HG03439 (cell line): ENCODE measurements around the gene GMEB1.
"Not testable (repeated sequence)": the region's sequence is repeated elsewhere in the genome, so short reads cannot be mapped to it uniquely, and the experiment has no call there.

Experiments used
- ATAC-seq: cut with Tn5 transposase; IDR thresholded peaks from one replicate; pipeline ENCODE4 v1.9.1; 2021; ENCODE audit warnings: mild to moderate bottlenecking, moderate library complexity; ENCODE audit not compliant: unreplicated experiment

GMEB1 gene

GRCh38 chr1:28671254-28671780, 2.7 kb downstream of the GMEB1 start:
- no peak for ATAC-seq

DNA sequence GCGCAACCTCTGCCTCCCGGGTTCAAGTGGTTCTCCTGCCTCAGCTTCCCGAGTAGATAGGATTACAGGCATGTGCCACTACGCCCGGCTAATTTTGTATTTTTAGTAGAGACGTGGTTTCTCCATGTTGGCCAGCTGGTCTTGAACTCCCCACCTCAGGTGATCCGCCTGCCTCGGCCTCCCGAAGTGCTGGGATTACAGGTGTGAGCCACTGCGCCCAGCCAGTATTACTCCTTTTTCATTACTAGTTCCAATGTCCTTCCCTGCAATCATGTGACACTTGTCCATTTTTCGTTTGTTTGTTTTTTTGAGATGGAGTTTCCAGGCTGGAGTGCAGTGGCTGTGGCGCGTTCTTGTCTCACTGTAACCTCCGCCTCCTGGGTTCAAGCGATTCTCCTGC, 4.4 kb downstream of the GMEB1 start:
- not testable (repeated sequence) for ATAC-seq

DNA sequence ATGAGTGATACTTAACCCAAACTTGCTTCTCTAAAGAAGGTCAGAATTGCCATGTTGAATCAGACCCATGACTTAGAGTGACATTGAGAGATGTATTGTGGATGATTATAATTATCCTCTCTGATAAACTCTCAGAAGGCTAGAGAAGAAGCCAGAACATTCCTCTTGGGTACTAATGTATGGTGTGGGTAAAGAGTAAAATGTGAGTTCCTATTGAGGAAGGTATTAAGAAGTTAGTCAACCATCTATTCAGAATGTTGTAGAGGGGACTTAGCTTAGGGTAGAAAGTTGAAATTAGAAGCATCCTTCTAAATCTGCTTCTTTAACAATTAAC, 7.3 kb downstream of the GMEB1 start:
- no peak for ATAC-seq

DNA sequence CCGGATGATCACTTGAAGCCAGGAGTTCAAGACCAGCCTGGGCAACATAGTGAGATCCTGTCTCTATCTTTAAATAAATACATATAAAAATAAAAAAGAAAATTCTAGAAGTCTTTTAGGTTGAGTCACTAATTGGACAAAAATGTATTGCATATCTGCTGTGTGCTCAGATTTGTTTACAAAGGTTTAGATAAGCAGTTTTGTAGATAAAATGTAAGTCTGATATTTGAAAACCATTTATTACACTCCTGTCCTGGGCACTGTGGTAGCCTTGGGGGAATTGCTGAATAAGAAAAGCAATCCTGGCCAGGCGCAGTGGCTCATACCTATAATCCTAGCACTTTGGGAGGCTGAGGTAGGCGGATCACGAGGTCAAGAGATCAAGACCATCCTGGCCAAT, 11.6 kb downstream of the GMEB1 start:
- no peak for ATAC-seq

GRCh38 chr1:28682840-28683239, 14.3 kb downstream of the GMEB1 start:
- ATAC-seq: no peak

DNA sequence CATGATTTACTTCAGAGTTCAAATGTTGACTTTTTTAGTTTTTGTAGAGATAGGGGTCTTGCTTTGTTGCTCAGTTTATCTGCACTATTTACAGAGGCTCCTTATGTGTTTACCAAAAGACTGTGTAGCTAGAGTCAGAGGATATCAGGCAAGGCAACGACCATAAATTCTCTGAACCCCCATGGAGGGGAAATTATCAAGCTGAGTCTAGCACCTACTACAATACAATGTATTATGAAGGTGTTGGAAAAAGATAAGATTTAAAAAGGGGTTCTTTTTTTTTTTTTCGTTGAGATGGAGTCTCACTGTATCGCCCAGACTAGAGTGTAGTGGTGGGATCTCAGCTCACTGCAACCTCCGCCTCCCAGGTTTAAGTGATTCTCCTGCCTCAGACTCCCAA, 16.4 kb downstream of the GMEB1 start:
- ATAC-seq: no peak

DNA sequence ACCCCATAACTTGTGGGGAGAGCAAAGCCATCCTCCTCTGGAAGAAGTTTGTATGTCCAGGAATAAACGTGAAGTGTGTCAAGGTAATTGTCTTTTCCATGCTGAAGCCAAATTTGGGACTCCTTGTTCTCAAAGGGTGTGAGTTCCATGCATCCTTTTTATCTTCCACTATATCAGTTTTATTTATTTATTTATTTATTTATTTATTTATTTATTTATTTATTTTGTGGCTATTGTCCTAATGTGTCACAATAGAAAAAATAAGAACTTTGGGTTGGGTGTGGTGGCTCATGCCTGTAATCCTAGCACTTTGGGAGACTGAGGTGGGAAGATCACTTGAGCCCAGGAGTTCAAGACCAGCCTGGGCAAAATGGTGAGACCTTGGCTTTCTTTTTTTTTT, 23.0 kb downstream of the GMEB1 start:
- ATAC-seq: not testable (repeated sequence)

DNA sequence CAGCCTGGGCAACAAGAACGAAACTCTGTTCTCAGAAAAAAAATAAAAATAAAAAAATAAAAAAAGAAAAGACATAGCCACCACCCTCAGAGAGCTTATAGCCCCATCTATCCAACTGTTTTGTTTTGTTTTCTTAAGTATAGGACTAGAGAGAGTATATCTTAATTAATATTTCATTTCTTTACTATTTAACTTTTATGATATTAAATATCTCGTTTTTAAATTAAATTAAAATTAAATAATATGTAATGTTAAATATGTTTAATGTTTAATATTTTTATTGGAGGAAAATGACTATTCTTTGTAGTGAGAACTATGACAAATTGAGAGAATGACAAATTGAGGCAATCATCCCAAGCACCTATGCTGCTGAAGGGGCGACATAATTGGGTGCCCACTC, 35.0 kb downstream of the GMEB1 start:
- no peak for ATAC-seq

GRCh38 chr1:28716336-28716735, 47.8 kb downstream of the GMEB1 start:
- ATAC-seq: no peak

DNA sequence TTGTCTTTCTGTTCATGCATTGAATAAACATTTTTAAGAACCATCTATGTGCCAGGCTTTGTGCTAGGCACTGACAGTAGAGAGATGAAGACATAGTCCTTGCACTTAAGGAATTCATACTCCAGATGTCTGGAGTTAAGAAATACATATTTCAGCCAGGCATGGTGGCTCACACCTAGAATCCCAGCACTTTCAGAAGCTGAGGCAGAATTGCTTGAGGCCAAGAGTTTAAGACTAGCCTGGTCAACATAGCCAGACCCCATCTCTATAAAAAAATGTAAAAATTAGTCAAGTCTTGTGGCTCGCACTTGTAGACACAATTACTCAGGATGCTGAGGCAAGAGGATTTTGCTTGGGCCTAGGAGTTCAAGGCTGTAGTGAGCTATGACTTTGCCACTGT, 49.6 kb downstream of the GMEB1 start:
- ATAC-seq: no peak

DNA sequence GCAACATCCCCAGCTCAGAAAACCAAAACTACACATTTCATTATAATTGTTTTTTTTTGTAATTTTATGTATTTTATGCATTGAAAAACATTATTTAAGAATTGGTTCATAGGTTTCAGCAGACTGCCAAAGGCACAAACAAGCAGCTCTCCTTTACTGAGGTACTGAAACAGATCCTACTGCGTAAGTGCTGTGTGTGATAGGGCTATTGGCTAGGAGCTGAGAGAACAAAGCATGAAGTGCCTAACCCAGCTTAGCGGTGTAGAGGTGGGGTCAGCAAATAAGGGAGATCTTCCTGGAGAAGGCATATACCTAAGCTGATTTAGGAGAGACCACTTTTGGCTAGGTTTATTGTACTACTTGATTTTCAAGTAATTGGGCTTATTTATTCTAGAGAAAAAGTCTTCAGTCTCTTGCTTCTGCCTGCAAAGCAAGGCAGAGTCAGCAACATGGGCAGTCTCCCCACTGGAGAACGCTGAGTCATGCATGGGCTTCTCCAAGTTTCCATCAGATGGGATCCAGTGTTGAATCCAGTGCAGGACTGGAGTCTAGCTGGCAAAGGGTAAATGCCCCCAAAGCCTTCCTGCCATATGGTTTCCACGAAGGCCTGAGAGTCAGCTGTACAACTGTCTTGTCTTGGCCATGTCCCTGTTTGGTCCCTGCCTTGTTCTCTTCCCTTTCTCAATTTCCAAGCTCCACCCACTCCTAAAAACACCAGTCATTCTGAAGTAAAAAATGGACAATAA, 50.2 kb downstream of the GMEB1 start:
- ATAC-seq: no peak

- no peak for ATAC-seq
Measured at GRCh38 chr1:28719332-28719619, 50.7 kb downstream of the GMEB1 start.

GRCh38 chr1:28720376-28720775, 51.8 kb downstream of the GMEB1 start:
- ATAC-seq: no peak

DNA sequence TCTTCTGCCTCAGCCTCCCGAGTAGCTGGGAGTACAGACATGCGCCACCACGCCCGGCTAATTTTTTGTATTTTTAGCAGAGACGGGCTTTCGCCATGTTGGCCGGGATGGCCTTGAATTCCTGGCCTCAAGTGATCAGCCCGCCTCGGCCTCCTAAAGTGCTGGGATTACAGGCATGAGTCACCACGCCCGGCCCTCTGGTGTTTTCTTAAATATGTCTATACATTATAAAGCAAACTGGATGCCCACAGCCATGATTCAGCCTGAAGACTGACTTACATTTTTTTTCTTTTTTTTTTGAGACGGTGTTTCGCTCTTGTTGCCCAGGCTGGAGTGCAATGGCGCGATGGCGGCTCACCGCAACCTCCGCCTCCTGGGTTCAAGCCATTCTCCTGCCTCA, 53.3 kb downstream of the GMEB1 start:
- ATAC-seq: not testable (repeated sequence)

DNA sequence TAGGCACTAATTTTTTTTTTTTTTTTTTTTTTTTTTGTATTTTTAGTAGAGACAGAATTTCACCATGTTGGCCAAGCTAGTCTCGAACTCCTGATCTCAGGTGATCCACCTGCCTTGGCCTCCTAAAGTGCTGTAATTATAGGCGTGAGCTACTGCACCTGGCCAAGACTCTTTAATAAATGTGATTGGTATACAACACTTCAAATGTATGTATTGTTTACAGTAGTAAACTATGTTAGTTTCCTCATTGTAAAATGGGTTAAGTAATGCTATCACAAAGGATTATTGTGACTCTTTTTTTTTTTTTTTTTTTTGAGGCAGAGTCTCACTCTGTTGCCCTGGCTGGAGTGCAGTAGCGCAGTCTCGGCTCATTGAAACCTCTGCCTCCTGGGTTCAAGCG, 56.8 kb downstream of the GMEB1 start:
- not testable (repeated sequence) for ATAC-seq

GRCh38 chr1:28735961-28736449, 67.4 kb downstream of the GMEB1 start:
- ATAC-seq: no peak

GRCh38 chr1:28736450-28737306, 68.1 kb downstream of the GMEB1 start, which contains the start of gene YTHDF2:
YTHDF2 (plus strand) TSS chr1:28736940; CDS start chr1:28737121, 181 bp downstream.
- ATAC-seq: peak; percentile 75

DNA sequence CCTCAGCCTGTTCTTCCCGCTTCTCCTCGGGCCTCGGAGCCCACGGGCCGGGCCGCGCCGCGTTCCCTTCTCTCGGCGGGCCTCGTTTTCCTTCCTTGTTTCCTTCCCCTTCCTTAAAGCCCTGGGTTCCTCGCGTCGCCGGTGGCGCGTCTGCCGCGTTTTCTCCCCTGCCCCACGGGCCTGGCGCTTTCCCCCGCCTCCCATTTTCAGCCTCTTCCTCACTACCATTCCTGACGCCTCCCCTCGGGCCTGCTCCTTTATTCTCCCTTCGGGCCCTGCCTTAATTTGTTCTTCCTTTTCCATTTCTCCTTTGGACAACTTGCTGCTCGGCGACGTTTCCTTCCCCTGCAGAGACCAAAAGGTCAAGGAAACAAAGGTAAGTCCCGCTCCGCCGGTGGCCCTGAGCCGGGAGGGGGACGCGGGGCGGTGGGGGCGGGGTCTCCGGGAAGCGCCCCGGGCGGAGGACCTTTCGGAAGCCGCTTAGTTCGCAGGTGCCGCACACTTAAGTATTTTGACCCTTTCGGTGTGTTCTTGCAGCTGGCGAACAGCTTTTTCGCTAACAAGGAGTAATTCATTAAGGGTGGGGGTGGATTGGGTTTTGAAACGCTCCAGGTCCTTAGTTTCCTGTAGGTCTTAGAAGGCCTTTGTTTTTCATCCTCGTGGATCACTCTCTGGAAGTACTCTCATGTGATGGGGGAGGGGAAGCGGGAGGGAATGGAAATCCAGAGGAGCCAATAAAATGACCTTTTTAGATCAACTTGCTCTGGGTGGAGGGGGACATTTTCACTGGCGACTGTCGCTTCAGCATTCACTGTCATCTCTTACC, 68.9 kb downstream of the GMEB1 start:
- ATAC-seq: peak; percentile 21

DNA sequence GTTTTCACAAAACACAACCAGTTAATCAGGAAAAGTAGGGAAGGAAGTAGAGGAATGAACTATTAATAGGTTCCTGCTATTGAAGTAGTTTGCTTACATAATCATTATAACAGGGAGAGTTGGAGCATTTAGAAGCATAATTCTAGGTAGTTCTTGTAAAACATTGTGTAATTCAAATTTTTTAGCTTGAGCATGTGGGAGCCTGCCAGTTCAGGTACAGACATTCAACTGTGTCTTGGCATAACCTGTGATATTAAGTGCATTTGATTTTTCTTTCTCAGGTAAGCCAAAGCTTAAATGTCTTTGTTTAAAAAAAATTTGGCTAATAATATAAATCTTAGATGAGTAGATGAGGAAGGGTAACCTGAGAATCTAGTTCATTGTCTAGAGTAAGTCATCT, 71.5 kb downstream of the GMEB1 start:
- ATAC-seq: no peak

- no peak for ATAC-seq
Measured at GRCh38 chr1:28744184-28744583, 75.6 kb downstream of the GMEB1 start.

DNA sequence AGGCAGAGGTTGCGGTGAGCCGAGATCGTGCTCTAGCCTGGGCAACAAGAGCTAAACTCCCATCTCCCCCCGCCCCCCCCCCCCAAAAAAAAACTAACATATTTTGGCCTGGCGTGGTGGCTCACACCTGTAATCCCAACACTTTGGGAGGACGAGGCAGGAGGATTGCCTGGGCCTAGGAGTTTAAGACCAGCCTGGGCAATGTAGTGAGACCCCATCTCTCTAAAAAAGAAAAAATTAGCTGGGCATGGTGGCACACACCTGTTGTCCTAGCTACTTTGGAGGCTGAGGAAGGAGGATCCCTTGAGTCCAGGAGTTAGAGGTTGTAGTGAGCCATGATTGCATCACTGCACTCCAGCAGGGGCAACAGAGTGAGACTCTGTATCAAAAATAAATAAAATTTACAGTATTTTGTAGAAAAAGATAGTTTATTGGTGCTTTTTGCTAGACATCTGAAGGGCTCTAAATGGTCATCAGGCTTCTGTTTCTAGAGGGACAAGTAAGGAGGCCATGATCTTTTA, 77.1 kb downstream of the GMEB1 start:
- ATAC-seq: no peak
